ENCODE results near the gene CST11. TPM values are rescaled to one million over a fixed set of nuclear protein-coding genes. Genes with fewer than 3 reads are reported as not detected.

CST11 gene
- total and polyA plus RNA-seq, 10 of the 15 experiments (the other 5 are each of a cell fraction or from before 2014, with no cell fraction given): 0.33 TPM; not detected in 9

DNA sequence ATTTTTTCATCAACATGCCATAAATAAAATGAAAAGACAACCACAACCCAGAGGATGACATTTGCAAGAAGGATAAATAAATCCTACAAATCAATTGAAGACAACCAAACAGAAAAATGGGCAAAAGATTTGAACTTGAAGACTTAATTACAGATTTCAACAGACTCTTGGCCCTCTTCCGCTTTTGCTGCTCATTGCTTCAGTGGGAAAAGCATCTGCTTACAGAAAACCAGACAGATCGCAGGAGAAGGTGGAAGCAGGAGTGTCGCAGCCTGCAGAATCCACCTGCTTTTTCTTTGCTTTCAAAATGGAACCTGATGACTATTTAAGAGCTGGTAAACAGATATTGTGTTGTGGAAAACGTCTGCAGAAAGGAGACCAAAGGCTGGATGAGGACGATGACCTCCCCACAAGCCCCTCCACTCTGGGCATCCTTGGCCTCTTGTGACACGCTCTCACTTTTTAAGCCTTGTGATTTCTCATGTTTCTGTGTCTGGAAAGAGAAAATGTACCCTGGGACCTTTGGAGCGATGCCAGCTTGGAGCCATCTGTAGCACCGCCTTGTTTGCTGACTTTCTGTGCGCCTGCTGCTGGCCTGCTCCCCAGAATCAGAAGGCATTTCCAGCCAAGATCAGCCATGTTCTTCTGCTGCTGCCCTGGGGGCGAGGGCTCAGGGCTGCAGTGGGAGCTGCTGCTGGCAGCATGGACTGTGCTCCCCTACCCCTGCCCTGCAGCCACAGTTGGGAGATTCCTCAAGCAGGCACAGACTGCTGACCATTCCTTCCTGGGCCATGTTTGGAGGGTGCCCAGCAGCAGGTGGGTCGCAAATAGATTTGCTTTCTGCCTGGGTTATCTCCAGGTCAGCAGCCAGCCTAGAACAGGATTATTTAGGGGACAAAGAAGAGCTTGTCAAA lies 16.8 kb downstream of the CST11 start:
- no peak for TF ChIP-seq NKRF (conservative IDR thresholded peaks at IDR 0.05)
- TF ChIP-seq FOS (IDR thresholded peaks at IDR 0.05; ENCODE audit: borderline replicate concordance, extremely low read depth, insufficient read length): no peak
- TF ChIP-seq, protein P1, sequence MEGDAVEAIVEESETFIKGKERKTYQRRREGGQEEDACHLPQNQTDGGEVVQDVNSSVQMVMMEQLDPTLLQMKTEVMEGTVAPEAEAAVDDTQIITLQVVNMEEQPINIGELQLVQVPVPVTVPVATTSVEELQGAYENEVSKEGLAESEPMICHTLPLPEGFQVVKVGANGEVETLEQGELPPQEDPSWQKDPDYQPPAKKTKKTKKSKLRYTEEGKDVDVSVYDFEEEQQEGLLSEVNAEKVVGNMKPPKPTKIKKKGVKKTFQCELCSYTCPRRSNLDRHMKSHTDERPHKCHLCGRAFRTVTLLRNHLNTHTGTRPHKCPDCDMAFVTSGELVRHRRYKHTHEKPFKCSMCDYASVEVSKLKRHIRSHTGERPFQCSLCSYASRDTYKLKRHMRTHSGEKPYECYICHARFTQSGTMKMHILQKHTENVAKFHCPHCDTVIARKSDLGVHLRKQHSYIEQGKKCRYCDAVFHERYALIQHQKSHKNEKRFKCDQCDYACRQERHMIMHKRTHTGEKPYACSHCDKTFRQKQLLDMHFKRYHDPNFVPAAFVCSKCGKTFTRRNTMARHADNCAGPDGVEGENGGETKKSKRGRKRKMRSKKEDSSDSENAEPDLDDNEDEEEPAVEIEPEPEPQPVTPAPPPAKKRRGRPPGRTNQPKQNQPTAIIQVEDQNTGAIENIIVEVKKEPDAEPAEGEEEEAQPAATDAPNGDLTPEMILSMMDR (IDR thresholded peaks at IDR 0.05 in 2 of 3, conservative IDR thresholded peaks at IDR 0.05 in 1 of 3; ENCODE audit: control insufficient read depth in 2 of 3, extremely low read depth in 1 of 3, insufficient read depth in 1 of 3, low read depth in 3 of 3, low read length in 3 of 3): no peak
- TF ChIP-seq WRNIP1 (IDR thresholded peaks at IDR 0.05; ENCODE audit: borderline replicate concordance, low read depth, low read length): no peak
- no peak for TF ChIP-seq SREBF1 (IDR thresholded peaks at IDR 0.05; ENCODE audit: low read length)
- no peak for TF ChIP-seq MYC (IDR thresholded peaks at IDR 0.05; ENCODE audit: insufficient read depth, insufficient read length, insufficient replicate concordance, low read length, severe bottlenecking)
- TF ChIP-seq BHLHE40 (IDR thresholded peaks at IDR 0.05; ENCODE audit: borderline replicate concordance in 1 of 2, low read depth in 2 of 2, low read length in 1 of 2): no peak
- TF ChIP-seq IRF4 (IDR thresholded peaks at IDR 0.05; ENCODE audit: low read depth, low read length): no peak
- no peak for TF ChIP-seq POLR2AphosphoS5 (IDR thresholded peaks at IDR 0.05; ENCODE audit: low read length)
- intact Hi-C loops (cut with micrococcal nuclease; ENCODE audit: unreplicated experiment) (no loop called here), in situ Hi-C loops (cut with MboI) (loop anchor here (5.0 kb wide), 1 partner anchor 171 kb away; the partner anchor contains the start of gene CST9)
- H4K20me1 ChIP-seq (ENCODE audit: control insufficient read depth, insufficient read depth): no peaks in the 10 kb centered on the region
- no peak overlapping the region for H3K9ac ChIP-seq (ENCODE audit: control insufficient read depth, insufficient read depth, low read length)
- H3K79me2 ChIP-seq (ENCODE audit: control insufficient read depth, insufficient read depth, low read length): no peaks in the 10 kb centered on the region
- no peaks in the 10 kb centered on the region; a peak in 1 of 4 replicates for H3K27me3 ChIP-seq (replicated peaks in 1 of 2; ENCODE audit: control insufficient read depth in 2 of 2, insufficient read depth in 2 of 2, low read length in 1 of 2)
- no peak for DNase-seq (ENCODE audit: low read depth, low spot score)
- H3K4me2 ChIP-seq (ENCODE audit: control insufficient read depth, insufficient read depth): no peak overlapping the region
- H3K36me3 ChIP-seq (ENCODE audit: control insufficient read depth in 2 of 2, insufficient read depth in 2 of 2, low read length in 1 of 2): no peaks in the 10 kb centered on the region
- H3K9me3 ChIP-seq (replicated peaks; ENCODE audit: control insufficient read depth, insufficient read depth, low read length): no peaks in the 10 kb centered on the region
- SMC1A ChIA-PET (ENCODE audit: uncharacterized antibody, unreplicated experiment): interaction anchor here (0.6 kb wide), 1 partner anchor 113 kb away, joined by 3 read pairs; no protein-coding TSS in a partner anchor
- H3K27ac ChIP-seq (ENCODE audit: control insufficient read depth, insufficient read depth): no peak overlapping the region
- no TSS peak for BruUV-seq (replicated peaks)
- POLR2A ChIA-PET: interaction anchor here (0.6 to 0.7 kb wide), 3 partner anchors 22 to 272 kb away, joined by 3 to 4 read pairs (median 3); no protein-coding TSS in a partner anchor
- WGBS (ENCODE audit: insufficient coverage, insufficient replicate concordance, low lambda C conversion rate, missing lambda C conversion rate): 47% methylated on average over 11 of the region's 11 CpGs
- RAD21 ChIA-PET (ENCODE audit: unreplicated experiment): no interaction called here
- CTCF ChIA-PET: interaction anchor here (1.1 to 2.0 kb wide), 2 partner anchors 9 to 11 kb away, joined by 3 to 7 read pairs; no protein-coding TSS in a partner anchor
- no peaks in the 10 kb centered on the region for H3K4me1 ChIP-seq (ENCODE audit: control insufficient read depth, insufficient read depth, low read length)
- FAIRE-seq: no peak
- H2AFZ ChIP-seq (ENCODE audit: control insufficient read depth, low read depth, low read length): no peak overlapping the region
- H3K4me3 ChIP-seq: no peak overlapping the region
- ATAC-seq: no peak
